HG02981 (cell line): ENCODE measurements around the gene TREM2.

Source experiments
- ATAC-seq: cut with Tn5 transposase; IDR thresholded peaks from one replicate; pipeline ENCODE4 v1.9.1; 2021; ENCODE audit warnings: mild to moderate bottlenecking, moderate library complexity; ENCODE audit not compliant: unreplicated experiment

TREM2 gene

DNA sequence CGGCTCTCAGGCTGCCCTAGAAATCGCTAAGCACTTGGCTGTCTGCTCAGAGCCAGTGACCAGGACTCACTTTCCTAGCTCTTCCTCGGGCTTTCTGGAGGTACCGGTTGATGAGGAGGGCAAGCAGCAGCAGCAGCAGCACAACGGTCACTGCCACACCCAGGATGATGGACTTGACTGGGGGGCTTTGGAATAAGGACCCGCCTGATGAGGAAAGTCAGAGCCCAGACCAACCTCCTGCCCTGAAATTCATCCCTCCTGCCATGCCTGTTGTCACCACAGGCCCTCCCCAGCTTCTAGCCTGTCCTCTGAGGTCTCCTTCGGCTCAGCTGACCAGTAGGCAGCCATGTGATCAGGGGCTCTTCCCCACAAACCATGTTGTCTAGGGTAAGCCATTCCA lies 21.8 kb upstream of the TREM2 start:
- no peak for ATAC-seq

DNA sequence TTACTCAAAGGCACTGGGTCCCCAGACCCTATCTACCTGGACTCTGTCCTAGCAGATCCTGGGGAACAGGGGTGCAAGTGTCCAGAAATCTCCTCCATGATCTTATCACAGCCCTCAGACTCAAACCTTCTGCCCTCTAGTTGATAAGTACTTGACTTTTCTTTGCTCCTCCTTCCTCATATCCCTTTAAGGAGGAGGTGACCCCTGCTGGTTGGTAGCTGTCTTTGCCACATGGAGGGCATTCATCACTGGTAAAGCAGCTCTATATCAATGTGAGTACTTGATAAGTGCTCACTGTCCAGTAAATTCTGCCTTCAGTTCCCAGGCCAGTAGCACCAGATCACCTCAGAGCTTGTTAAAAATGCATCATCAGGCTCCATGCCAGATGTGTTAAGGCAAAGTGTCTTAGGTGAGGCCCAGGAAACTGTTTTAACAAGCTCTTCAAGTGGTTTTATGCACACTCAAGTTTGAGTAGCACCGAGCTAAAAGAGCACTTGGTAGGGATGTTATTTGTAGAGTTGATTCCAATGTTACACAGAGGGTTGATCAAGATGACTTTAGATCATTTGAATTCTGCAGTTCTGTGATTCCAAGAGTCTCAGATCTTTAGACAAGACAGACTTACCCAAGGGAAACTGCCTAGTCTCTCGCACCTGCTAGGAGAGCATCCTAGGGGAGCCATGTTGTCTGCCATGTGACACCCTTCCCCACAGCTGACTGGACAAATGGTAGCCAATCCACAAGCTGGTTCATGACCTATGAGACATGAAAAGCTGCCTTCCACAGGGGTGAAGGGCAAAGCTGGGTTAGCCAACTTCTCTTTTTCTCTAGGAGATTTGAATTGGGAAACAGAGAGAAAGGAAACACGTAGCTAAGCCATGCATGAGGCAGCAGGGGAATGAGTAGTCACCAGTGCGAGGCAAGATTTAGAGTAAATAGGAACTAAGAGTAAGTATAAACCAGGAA lies 19.4 kb upstream of the TREM2 start:
- ATAC-seq: no peak

- no peak for ATAC-seq
These were observed 18.6 kb upstream of the TREM2 start for GRCh38 chr6:41181566-41181965.

DNA sequence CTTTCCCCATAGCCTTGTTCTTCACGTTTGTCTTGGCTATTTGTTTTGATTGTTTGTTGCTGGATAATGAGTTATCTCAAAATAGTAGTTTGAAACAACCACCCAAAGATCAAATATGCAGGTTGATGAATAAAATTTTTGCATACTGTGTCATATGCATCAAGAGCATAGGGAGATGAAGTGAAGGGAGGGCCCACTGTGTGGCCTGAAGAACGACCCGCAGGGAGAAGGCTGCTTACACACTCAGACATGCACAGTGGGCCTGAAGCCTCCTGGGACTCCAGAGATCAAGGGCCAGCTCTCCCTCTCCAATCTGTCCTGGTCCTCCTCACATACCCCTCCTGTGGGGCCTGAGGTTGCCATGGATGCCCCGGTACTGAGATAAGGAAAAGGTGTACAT lies 16.2 kb upstream of the TREM2 start:
- no peak for ATAC-seq

DNA sequence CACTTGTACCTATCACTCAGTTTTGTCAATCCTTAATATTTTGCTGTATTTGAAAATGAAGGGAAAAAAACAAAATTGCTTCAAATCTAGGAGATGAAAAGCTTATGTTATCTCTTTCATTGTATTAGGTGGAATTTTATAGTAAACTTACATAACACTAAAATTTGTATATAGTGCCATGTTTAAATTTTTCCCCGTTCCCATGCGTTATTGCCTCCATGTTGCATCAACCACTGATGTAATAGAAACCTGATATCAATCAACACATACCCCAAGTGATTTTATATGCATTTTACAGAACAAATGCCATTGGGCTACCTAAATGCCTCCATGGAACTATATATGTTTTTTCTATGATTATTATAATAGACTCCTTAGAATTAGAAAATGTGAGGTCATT lies 14.8 kb upstream of the TREM2 start:
- ATAC-seq: no peak

- no peak for ATAC-seq
These were observed 14.4 kb upstream of the TREM2 start for GRCh38 chr6:41177287-41177686.

DNA sequence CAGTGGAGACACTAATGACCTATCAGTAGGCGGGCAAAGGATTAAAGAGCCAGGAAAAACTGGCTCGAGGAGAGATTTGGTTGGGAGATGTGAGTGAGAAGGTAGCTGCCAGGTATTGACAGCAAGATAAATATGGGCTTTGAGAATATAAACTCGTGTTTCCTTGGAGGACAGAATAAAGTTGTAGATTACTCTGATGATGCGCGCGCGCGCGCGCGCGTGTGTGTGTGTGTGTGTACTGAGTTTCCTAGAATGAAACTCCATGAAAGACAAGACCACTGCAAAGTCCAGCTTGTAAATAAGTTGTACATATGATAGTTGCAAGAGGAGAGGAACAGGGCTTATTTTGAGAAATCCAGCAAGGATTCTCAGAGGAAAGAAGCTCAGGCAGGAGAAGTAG lies 13.3 kb upstream of the TREM2 start:
- no peak for ATAC-seq

DNA sequence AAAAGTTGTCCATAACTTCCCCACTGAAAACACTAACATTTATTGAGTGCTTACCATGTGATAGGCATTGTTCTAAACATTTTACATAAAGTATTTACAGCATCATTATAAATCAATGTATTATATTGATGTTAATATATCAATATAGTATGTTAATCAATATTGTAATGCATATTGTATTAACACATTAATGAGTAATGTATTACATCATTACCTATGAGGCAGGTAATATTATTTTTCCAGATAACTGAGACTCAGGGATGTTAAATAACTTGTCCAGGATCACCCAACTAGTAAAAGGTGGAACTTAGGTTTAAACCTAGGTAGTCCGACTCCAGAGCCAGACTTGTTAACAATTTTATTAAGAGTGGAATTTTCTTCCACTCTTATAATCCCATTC lies 12.2 kb upstream of the TREM2 start:
- no peak for ATAC-seq

DNA sequence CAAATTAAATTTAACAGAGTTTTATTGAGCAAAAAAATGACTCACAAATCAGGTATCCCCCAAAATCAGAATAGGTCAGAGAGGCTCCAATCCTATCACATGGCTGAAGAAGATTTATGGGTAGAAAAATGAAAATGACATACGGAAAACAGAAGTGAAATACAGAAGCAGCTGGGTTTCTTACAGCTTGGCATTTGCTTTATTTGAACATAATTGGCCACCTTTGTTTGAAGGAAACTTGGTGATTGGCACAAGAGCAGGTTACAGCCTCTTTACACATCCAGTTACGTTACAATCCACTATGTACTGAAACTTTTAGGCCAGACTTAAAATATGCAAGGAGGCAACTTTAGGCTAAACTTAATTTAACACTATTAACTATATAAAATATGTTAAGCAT lies 11.7 kb upstream of the TREM2 start:
- ATAC-seq: no peak

- no peak for ATAC-seq
These were observed 9.0 kb upstream of the TREM2 start for GRCh38 chr6:41171908-41172307.

- no peak for ATAC-seq
These were observed 7.7 kb upstream of the TREM2 start for GRCh38 chr6:41170547-41171160.

DNA sequence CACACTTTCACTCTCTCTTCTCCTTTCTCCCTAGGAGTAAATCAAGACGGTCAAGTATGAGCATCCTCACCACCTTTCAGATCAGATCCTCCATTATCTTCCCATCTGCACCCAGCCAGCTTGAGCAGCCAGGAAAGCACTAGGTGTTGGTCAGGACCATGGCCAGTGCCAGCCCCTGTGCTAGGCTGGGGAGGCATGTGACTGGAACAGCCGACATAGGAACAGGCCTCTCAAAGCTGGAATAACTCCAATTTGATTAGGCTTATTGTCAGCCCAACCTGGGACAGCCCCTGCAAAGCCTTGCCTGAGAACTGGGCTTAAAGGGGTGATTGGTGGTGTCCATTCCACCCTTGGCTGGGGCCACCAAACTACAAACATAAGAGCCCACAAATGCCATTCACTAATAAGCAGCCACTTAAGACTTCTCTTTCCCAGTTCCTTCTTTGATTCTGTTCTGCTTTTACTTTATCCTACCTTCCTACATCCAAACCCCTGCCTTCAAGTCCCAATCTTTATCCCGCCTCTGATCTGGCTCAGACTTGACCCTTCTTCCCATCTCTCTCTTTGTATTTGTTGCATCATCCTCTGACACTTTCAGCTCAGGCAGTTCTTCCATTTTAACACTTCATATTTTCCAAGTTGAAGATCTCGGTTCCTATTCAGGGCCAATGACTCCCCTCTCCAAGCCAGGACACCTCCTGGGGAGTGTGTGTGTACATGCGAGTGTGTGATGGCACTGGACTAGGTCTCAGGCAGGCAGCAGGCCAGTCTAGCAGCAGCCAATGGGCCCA lies 4.5 kb upstream of the TREM2 start:
- ATAC-seq: no peak

GRCh38 chr6:41164551-41165120 lies 1.7 kb upstream of the TREM2 start:
- ATAC-seq: no peak

- no peak for ATAC-seq
These were observed 452 bp upstream of the TREM2 start for GRCh38 chr6:41163419-41163717.

GRCh38 chr6:41161851-41162552 lies 914 bp downstream of the TREM2 start:
- no peak for ATAC-seq

DNA sequence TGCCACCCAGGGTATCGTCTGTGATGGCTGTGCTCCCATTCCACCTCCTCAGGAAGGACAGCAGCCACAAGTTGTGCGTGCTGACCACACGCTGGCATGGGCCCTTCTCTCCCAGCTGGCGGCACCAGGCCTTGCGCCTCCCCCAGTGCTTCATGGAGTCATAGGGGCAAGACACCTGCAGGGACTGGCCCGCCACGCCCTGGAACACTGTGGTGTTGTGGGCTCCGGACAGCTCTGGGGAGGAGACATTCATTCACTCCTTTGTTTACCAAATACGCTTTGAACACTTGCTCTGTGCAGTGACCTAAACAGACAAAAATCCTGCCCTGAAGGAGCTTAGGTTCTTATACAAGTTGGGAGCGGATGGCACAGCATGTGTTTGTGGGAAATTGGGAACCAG lies 1.5 kb downstream of the TREM2 start:
- no peak for ATAC-seq

DNA sequence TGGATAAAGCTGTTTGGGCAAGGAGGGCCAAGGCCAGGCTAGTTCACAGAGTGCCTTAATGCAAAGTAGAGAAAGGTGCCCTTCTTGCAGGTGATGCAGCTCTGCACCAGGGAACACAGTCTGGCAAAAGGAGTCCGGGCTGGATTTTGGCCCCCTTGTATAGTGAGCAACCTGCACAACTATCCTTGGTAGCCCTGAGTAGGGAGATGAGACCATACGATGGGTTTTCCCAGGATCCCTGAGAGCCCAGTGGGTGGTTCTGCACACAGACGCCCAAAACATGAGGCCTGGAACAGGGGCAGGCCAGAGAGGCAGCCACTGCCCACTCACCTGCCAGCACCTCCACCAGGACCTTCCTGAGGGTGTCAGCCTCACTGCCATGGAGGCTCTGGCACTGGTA lies 2.0 kb downstream of the TREM2 start:
- ATAC-seq: no peak

DNA sequence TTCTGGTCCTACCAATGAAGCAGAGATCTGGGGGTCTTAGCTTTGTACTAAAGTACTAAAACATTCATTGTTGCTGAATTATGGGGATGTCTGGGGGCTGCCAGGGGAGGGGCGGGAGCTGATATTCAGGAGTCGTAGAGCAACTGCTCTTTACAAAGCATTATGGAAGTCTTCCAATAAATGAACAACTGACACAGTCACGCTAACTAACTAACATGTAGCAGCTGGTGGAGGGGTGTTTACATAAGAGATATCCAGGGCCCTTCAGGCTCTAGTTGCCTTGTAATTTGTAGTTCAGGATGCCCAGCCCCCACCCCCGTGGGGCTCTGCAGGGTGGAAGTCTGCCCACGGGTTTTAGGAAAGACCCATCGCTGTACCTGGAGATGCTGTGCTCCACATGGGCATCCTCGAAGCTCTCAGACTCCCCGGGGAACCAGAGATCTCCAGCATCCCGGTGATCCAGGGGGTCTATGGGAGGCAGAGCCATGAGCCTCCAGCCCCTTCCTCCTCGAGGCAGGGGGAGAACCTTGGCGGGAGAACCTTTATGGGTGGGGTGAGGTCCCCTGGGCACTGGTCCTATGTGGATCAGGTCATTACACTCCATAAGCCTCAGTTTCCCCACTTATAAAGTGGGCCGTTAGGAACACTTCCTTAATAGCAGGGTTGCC lies 3.4 kb downstream of the TREM2 start:
- ATAC-seq: no peak

GRCh38 chr6:41157323-41157722 lies 5.6 kb downstream of the TREM2 start:
- no peak for ATAC-seq

GRCh38 chr6:41156771-41157170 lies 6.1 kb downstream of the TREM2 start:
- no peak for ATAC-seq
